ENCODE results near the gene VCX2. TPM values are rescaled to one million over a fixed set of nuclear protein-coding genes. Genes with fewer than 3 reads are reported as not detected.

VCX2 gene
- total RNA-seq, 4 donors from 2014 or later: not detected

GRCh38 chrX:8140986-8141744, 29.9 kb downstream of the VCX2 start:
- Histone ChIP-seq H3K36me3 (no peaks in the 10 kb centered on the region), H3K27me3 (no peaks in the 10 kb centered on the region), H3K4me3 (no peak overlapping the region), H3K9me3 (no peaks in the 10 kb centered on the region), H3K4me1 (peaks cover 0 to 14% (median 2%) of the 10 kb centered on the region in 3 donors), H3K27ac (no peak overlapping the region)
- DNase-seq: no peak
- TF ChIP-seq CTCF (IDR thresholded peaks at IDR 0.05): no peak
- TF ChIP-seq POLR2A (IDR thresholded peaks at IDR 0.05): no peak
- WGBS, 2 donors: 84% methylated on average over 8 to 10 of the region's 10 CpGs
- intact Hi-C loops (cut with DNase I): no loop called here

- DNase-seq: no peak
- Histone ChIP-seq H3K4me3 (no peak overlapping the region), H3K9me3 (no peaks in the 10 kb centered on the region), H3K27me3 (no peaks in the 10 kb centered on the region), H3K36me3 (no peaks in the 10 kb centered on the region), H3K27ac (no peak overlapping the region), H3K4me1 (peaks cover 0 to 14% (median 2%) of the 10 kb centered on the region in 3 donors)
- TF ChIP-seq CTCF (IDR thresholded peaks at IDR 0.05) (no peak), POLR2A (IDR thresholded peaks at IDR 0.05) (no peak)
- 14 to 28% methylated on average over 4 of the region's 4 CpGs for WGBS, 2 donors
- intact Hi-C loops (cut with DNase I): no loop called here
These were observed 31.4 kb downstream of the VCX2 start for GRCh38 chrX:8139716-8140115.

GRCh38 chrX:8138252-8138651, 32.8 kb downstream of the VCX2 start:
- Histone ChIP-seq H3K4me1 (peaks cover 0 to 14% (median 2%) of the 10 kb centered on the region in 3 donors), H3K27me3 (no peaks in the 10 kb centered on the region), H3K36me3 (no peaks in the 10 kb centered on the region), H3K9me3 (no peaks in the 10 kb centered on the region), H3K4me3 (no peak overlapping the region), H3K27ac (no peak overlapping the region)
- no peak for DNase-seq
- intact Hi-C loops (cut with DNase I): no loop called here
- WGBS, 2 donors: 84 to 94% methylated on average over 2 to 5 of the region's 5 CpGs
- TF ChIP-seq POLR2A (IDR thresholded peaks at IDR 0.05) (no peak), CTCF (IDR thresholded peaks at IDR 0.05) (no peak)

- Histone ChIP-seq H3K27me3 (no peaks in the 10 kb centered on the region), H3K27ac (no peak overlapping the region), H3K36me3 (no peaks in the 10 kb centered on the region), H3K4me3 (no peak overlapping the region), H3K4me1 (no peaks in the 10 kb centered on the region), H3K9me3 (no peaks in the 10 kb centered on the region)
- DNase-seq: no peak
- intact Hi-C loops (cut with DNase I): no loop called here
- TF ChIP-seq POLR2A (IDR thresholded peaks at IDR 0.05): no peak
- TF ChIP-seq CTCF (IDR thresholded peaks at IDR 0.05): no peak
- WGBS, 2 donors: 85 to 97% methylated on average over 3 of the region's 3 CpGs
These were observed 44.4 kb downstream of the VCX2 start for GRCh38 chrX:8126648-8127047.

- TF ChIP-seq POLR2A (IDR thresholded peaks at IDR 0.05): no peak
- no peak for TF ChIP-seq CTCF (IDR thresholded peaks at IDR 0.05)
- intact Hi-C loops (cut with DNase I): no loop called here
- Histone ChIP-seq H3K4me1 (no peaks in the 10 kb centered on the region), H3K27ac (no peak overlapping the region), H3K9me3 (no peaks in the 10 kb centered on the region), H3K4me3 (no peak overlapping the region), H3K27me3 (no peaks in the 10 kb centered on the region), H3K36me3 (no peaks in the 10 kb centered on the region)
- WGBS, 2 donors: 55 to 82% methylated on average over 1 of the region's 1 CpG
- no peak for DNase-seq
These were observed 45.0 kb downstream of the VCX2 start for GRCh38 chrX:8126092-8126491.

Data from esophagus squamous epithelium (tissue), 5 donors.